GM19351 (cell line): ENCODE data around the gene HMCN2.
"Not testable (repeated sequence)": the region's sequence is repeated elsewhere in the genome, so short reads cannot be mapped to it uniquely, and the experiment has no call there.

Experiments used
- ATAC-seq: cut with Tn5 transposase; IDR thresholded peaks from one replicate; pipeline ENCODE4 v1.9.1; 2021; ENCODE audit warnings: mild to moderate bottlenecking, moderate library complexity; ENCODE audit not compliant: unreplicated experiment

The HMCN2 gene

GRCh38 chr9:130327070-130327780 is 61.7 kb downstream of the HMCN2 start:
- ATAC-seq: no peak

DNA sequence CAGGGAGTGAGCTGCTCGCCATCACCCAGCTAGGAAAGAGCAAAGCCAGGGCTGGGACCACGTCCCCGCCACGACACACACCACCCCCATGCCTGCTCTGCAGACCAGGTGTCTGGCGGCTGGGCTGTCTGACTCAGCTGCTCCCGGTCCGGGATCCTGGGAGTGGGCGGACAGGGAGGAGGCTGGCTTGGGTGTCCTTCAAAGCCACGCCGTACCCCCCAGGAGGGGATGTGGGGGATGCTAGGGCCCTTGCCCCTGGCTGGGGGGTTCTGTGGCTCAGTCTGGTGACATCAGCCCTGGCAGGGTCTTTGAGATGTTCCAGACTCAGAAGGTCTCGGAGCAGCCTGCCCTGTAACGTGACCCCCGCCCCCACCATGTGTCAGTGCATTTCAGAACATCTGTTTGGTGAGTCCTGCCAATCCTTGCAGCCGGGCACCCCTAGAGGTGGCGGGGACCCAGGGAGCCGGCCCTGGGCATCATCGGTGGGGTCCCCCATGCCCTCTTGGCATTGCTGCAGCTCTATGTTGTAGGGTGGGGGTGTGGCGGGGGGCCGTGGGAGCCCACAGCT is 62.3 kb downstream of the HMCN2 start:
- no peak for ATAC-seq

- no peak for ATAC-seq
These were observed 62.8 kb downstream of the HMCN2 start for GRCh38 chr9:130328349-130328801.

DNA sequence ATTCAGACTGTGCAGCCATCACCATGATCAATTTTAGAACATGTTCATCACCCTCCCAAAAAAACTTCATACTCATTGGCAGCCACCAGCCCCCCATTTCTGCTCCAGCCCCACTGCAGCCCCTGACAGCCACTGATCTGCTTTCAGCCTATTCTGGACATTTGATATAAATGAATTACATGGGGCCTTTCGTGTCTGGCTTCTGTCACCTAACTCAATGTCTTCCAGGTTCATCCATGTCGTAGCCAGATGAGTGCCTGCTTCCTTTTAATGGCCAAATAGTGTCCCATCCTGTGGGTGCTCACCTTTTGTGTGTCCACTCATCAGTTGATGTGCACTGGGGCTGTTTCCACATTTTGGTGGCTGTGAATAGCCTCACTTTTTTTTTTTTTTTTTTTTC is 63.5 kb downstream of the HMCN2 start:
- no peak for ATAC-seq

DNA sequence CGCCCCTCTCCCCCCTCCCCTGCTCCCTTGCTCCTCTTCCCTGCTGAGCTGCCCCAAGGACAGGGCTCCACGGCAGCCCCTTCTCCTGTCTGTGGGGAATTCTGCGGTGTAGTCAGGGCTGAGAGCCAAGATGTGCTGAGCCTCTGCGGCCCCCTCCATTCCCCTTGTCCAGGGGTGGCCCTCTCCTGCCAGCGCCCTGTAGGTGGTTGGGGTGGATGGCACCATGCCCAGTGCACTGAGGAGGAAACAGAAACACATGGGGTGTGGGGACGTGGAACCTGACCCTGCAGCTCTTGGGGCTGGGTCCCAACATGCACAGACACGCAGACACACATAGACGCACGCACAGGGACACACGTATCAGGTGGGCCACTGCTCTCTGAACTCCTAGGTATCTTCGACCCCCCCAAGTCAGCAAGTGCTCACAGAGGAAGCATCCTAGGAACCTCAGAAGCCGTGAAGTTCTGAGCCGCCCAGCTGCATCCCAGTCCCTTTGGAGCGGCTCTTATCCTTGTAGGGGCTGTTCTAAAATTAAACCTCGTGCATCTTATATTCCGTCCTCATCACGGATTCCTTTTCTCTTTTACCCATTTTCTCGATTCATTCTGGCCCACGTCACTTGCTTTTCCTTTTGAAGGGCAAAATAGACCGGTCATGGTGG is 64.8 kb downstream of the HMCN2 start:
- ATAC-seq: no peak

GRCh38 chr9:130331061-130331460 is 65.5 kb downstream of the HMCN2 start:
- ATAC-seq: no peak

GRCh38 chr9:130331573-130331972 is 66.0 kb downstream of the HMCN2 start:
- no peak for ATAC-seq

DNA sequence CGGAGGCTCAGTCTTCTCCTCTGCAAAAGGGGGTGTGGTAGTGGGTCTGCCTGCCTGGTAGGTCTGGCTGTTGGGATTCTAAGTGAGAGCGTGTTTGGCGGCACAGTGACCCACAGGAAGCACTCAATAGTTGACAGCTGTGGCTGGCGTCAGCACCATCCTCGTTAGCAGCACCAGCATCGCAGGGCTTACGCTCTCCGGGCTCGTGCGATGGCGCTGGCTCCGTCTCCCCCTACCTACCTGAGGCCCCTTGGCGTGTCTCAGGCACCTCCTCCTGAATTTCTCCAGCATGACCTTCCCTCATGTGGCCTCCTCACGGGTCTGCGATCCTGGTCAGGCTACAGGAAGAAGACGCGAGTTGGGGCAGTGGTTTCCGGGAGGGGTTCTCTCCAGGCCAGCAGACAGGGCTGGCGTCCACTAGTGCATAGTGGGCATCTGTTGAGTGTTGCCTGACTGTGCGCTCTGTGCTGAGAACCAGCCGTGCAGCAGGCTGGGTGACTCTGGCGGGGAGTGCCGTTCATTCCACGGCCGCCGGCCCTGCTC is 66.9 kb downstream of the HMCN2 start:
- ATAC-seq: no peak

DNA sequence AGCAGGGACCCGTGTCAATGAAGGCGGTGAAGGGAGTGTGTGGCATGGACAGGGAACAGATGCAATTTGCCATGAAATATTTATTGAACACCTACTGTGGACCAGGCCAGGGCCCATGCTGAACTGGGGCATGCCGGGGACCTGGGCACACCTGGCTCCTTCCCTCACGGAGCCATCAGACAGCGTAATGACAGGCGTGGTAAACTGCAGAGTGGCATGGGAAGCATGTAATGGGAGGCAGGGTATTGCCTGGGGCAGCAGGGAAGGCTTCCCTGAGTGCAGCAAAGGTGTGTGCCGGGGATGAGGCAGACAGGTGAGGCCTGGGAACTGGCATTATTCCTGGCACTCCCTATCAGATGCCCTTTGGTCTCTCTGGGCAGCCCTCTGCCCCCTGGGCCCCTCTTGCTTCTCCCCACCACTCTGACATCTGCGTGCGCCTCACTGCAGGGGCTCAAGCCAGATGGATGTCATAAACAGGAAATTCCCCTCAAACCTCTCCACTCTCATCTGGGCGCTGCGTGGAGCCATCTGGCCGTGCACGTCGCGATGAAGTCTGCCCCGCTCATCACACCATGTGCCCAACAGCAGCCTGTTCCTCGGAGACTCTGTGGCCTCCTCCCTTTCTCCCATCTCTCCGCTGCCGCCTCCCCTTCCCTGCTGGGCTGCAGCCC is 67.6 kb downstream of the HMCN2 start:
- ATAC-seq: no peak

DNA sequence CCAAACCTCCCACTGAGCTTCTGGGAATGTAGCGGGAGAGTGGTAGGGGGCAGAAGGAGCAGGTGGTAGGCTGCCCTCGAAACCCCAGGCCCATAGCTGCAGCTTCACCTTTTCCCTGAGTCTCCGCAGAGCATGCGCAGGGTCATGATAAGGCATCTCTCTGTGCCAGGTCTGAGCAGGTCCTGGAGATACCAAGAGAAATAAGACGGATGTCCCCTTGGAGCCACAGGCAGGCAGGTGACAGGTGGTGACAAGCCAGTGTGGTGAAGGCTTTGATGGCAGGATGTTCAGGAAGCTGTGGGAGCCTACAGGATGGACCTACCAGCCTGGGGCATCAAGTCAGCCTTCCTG is 68.1 kb downstream of the HMCN2 start:
- ATAC-seq: no peak

GRCh38 chr9:130334915-130335314 is 69.4 kb downstream of the HMCN2 start:
- ATAC-seq: no peak

GRCh38 chr9:130336027-130336610 is 70.6 kb downstream of the HMCN2 start:
- no peak for ATAC-seq

GRCh38 chr9:130336885-130337284 is 71.3 kb downstream of the HMCN2 start:
- ATAC-seq: no peak

DNA sequence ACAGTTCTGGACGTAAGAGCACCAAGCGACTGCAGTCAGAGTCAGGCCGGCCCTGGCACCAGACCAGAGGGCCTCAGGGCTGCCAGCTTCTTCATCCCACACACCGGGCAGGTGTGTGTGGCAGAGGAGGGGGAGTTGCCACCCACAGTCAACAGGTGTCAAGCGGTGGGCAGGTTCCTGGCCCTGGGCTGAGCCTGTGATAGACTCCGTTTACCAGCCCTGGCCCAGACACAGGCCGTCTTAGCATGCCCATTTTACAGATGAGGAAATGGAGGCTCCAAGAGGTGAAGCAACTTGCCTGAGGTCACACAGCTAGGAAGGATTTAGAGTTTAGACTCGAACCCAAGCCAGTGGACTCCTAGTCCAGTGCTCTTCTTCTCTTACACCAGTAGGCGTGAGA is 71.8 kb downstream of the HMCN2 start:
- no peak for ATAC-seq

GRCh38 chr9:130337784-130338380 is 72.3 kb downstream of the HMCN2 start:
- ATAC-seq: no peak

DNA sequence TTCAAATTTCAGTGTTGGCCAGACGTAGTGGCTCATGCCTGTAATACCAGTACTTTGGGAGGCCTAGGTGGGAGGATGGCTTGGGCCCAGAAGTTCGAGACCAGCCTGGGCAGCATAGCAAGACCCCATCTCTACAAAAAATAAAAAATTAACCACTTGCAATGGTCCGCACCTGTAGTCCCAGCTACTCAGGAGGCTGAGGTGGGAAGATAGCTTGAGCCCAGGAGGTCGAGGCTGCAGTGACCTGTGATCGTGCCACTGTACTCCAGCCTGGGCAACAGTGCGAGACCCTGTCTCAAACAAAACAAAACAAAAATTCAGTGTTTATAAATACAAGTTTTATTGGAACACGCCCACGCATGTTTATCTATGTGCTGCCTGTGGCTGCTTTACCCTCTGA is 73.3 kb downstream of the HMCN2 start:
- not testable (repeated sequence) for ATAC-seq

- no peak for ATAC-seq
These were observed 73.7 kb downstream of the HMCN2 start for GRCh38 chr9:130339306-130339705.

- ATAC-seq: no peak
These were observed 74.5 kb downstream of the HMCN2 start for GRCh38 chr9:130340011-130340410.

- not testable (repeated sequence) for ATAC-seq
These were observed 75.0 kb downstream of the HMCN2 start for GRCh38 chr9:130340557-130340956.

DNA sequence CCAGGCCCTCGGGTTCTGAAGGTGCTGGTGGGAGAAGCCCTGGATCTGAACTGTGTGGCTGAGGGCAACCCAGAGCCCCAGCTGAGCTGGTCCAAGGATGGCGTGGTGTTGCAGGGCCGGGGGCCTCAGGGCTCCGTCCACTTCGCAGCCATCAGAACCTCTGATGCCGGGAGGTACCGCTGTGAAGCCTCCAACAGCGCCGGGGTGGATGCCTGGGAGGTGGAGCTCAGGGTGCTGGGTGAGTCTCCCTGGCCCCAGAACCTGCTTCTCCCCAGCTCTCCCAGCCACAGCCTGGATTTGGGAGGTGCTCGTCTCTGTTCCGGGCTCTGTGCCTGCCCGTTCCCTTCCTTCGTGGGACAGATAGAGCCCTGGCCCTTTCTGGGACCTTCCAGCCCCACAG is 75.6 kb downstream of the HMCN2 start:
- ATAC-seq: no peak
